ENCODE measurements around the gene ADAMTSL2.

DNA sequence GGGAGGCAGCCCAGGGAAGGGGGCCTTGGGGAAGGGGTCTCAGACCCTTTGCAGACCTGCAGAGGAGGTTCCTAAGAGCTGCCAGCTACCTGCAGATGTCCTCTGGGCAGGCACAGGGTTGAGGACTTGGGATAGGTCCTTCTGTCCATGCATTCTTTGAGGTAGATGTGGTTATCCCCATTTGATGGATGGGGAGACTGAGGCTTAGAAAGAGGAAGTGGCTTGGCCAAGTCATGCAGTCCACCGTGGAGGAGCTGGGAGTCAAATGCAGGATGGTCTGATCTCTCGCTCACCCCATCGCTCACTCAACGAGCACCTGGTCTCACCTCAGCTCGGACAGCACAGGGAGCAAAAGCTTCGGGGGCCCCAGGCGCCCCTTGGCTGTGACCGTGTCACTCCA lies 20.2 kb downstream of the ADAMTSL2 start:
- TF ChIP-seq, protein P1, sequence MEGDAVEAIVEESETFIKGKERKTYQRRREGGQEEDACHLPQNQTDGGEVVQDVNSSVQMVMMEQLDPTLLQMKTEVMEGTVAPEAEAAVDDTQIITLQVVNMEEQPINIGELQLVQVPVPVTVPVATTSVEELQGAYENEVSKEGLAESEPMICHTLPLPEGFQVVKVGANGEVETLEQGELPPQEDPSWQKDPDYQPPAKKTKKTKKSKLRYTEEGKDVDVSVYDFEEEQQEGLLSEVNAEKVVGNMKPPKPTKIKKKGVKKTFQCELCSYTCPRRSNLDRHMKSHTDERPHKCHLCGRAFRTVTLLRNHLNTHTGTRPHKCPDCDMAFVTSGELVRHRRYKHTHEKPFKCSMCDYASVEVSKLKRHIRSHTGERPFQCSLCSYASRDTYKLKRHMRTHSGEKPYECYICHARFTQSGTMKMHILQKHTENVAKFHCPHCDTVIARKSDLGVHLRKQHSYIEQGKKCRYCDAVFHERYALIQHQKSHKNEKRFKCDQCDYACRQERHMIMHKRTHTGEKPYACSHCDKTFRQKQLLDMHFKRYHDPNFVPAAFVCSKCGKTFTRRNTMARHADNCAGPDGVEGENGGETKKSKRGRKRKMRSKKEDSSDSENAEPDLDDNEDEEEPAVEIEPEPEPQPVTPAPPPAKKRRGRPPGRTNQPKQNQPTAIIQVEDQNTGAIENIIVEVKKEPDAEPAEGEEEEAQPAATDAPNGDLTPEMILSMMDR (IDR thresholded peaks at IDR 0.05), result no peak
- no peak for TF ChIP-seq POLR2A (IDR thresholded peaks at IDR 0.05)
- no peak for TF ChIP-seq EP300 (IDR thresholded peaks at IDR 0.05)

Data from tibial nerve (tissue), 4 donors.